HEK293T (cell line): ENCODE measurements around the gene SLU7.

ENCODE experiments used
- CTBP1 ChIP-seq: fragments of 450-650 bp; IDR thresholded peaks from 2 replicates; pipeline ENCODE4 v1.6.1; 2016; ENCODE audit warnings: borderline replicate concordance
- SP1 ChIP-seq: fragments of 450-650 bp; IDR thresholded peaks from 2 replicates; pipeline ENCODE4 v1.6.1; 2017

- TF ChIP-seq CTBP1 (no peak), SP1 (no peak)
These were observed 47.2 kb upstream of the SLU7 start for GRCh38 chr5:160466116-160466515.
